ENCODE data around the gene PRTFDC1.

DNA sequence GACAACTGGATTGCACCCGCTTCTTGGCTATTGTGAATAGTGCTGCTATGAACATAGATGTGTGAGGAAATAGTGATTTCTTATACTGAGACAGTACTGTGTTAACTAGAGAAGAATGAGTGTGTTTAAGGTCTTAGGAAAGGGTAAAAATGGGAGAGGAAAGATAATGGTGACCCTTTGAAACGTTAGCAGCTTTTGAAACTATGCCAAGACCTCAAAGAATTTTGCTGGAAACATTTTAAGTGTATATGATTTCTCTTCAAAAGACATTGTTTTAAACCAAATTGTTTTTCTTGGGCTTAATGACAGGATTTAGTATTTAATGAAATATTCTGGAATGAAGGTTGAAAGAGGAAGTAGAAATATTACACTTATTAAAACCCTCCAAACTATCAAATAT is 127.9 kb downstream of the PRTFDC1 start:
- no peak for TF ChIP-seq POLR2A (IDR thresholded peaks at IDR 0.05)
- TF ChIP-seq, protein P1, sequence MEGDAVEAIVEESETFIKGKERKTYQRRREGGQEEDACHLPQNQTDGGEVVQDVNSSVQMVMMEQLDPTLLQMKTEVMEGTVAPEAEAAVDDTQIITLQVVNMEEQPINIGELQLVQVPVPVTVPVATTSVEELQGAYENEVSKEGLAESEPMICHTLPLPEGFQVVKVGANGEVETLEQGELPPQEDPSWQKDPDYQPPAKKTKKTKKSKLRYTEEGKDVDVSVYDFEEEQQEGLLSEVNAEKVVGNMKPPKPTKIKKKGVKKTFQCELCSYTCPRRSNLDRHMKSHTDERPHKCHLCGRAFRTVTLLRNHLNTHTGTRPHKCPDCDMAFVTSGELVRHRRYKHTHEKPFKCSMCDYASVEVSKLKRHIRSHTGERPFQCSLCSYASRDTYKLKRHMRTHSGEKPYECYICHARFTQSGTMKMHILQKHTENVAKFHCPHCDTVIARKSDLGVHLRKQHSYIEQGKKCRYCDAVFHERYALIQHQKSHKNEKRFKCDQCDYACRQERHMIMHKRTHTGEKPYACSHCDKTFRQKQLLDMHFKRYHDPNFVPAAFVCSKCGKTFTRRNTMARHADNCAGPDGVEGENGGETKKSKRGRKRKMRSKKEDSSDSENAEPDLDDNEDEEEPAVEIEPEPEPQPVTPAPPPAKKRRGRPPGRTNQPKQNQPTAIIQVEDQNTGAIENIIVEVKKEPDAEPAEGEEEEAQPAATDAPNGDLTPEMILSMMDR (IDR thresholded peaks at IDR 0.05), result no peak
